NCI-H2227 treated with DMSO at 0.1 percent for 48 hours (cell line): ENCODE results near the gene CPLANE1.
"Not testable (repeated sequence)": the region's sequence is repeated elsewhere in the genome, so short reads cannot be mapped to it uniquely, and the experiment has no call there.

Source experiments
- DNase-seq: peaks from one replicate; lab custom pipeline; 2025; lab: John Stamatoyannopoulos, UW

Gene CPLANE1

GRCh38 chr5:37248970-37249814 lies at the start of gene CPLANE1:
TSS of gene CPLANE1 (minus strand) at chr5:37249376. CDS start at chr5:37247698, 1,678 bp downstream.
- DNase-seq: peak; percentile 92

DNA sequence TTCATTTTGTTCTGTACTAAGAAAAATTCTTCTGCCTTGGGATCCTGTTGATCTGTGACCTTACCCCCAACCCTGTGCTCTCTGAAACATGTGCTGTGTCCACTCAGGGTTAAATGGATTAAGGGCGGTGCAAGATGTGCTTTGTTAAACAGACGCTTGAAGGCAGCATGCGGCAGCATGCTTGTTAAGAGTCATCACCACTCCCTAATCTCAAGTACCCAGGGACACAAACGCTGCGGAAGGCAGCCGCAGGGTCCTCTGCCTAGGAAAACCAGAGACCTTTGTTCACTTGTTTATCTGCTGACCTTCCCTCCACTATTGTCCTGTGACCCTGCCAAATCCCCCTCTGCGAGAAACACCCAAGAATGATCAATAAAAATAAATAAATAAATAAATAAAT lies 47.1 kb upstream of the CPLANE1 start:
- not testable (repeated sequence) for DNase-seq

- DNase-seq: no peak
Measured at GRCh38 chr5:37283214-37283820, 34.1 kb upstream of the CPLANE1 start.

DNA sequence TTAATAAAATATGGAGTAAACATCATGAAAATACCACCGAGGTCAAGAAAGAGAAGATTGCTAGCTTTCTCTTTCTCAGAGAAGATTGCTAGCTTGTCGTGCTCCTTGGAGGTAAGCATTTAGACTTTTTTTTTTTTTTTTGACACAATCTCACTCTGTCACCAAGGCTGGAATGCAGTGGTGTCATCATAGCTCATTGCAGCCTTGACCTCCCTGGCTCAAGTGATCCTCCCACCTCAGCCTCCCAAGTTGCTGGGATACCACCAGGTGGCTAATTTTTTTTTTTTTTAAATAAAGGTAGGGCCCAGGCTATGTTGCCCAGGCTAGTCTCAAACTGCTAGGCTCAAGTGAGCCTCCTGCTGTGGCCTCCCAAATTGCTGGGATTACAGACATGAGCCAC lies 26.3 kb upstream of the CPLANE1 start:
- no peak for DNase-seq

DNA sequence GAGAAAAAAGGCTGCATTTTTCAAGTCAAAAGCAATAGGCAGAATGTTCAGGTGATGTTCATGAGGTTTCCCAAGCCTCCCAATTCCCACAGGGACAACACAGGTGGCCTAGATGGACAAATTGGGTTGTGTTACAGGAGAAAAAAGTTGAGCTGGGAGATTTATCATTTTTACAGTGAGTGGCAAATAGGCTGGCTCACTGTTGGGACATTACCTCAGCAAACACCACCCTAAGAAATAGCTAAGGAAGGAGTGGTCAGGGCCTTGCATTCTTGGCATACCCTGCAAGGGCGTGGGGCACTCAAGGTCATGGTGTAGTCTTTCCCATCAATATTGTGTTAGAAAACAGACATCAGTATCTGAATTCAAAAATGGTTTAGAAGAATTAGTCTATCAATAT lies 23.3 kb upstream of the CPLANE1 start:
- DNase-seq: no peak

DNA sequence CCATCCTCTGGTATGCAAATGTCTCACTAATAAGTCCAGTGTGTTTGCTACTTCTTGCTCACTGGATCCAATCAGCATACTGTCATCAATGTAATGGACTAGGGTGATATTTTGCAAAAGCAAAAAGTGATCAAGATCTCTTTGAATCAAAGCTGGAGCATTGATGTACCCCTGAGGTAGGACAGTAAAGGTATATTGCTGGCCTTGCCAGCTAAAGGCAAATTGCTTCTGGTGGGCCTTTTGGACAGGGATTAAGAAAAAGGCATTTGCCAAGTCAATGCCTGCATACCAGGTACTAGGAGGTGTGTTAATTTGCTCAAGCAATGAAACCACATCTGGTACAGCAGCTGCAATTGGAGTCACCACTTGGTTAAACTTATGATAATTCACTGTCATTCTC lies 18.9 kb upstream of the CPLANE1 start:
- not testable (repeated sequence) for DNase-seq

GRCh38 chr5:37255774-37256358 lies 6.7 kb upstream of the CPLANE1 start:
- DNase-seq: no peak

DNA sequence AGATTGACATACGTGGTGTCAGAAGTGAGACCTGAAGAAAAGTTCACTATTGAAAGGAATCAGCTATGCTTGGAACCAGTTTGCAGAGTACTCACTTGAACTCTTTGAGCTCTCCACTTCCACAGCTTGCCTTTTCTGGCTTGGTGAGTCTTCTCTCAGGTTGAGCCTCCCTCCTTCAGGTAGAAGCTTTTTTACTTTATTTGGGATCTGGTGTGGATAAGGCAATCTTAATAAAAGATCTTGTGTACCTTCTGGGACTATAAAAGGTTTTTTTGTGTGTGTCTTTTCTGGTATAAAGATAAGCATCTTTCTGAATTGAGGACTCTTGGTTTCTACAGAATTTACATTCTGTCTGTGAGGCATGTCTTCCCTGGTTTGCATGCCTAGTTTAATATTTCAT lies 5.4 kb upstream of the CPLANE1 start:
- no peak for DNase-seq

DNA sequence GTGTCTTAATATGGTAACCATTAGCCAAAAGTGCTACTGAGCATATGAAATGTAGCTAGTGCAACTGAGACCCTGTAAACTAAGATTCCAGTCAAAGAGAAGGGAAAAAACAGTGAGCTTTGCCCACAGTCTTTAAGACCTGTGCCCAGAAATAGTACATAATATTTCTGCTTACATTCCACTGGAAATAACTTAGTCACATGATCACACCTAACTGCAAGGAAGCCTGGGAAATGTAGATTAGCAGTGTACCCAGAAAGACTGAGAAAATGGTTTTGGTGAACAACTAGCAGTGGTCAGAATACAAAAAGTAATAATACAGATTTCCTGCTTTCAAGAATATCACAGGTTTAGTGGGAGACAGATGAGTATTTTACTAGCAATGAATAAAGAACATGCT lies 2.5 kb upstream of the CPLANE1 start:
- no peak for DNase-seq

DNA sequence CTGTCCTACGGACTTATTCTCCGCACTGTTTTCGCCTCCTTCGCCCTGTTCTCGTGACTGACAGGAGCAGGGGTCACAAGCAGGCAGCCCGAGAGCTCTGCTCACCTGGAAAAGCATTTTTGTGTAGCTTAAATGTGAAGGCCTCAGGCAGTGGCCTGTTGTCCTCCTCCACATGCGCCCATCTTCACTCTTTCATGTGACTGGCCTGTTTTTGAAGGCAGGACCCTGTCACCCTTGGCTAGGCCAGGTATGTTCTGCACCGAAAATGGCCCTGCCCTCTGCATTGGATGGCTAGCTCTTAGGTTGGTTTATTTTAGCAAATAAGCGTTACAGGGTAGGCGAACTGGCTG lies 614 bp upstream of the CPLANE1 start:
- no peak for DNase-seq

DNA sequence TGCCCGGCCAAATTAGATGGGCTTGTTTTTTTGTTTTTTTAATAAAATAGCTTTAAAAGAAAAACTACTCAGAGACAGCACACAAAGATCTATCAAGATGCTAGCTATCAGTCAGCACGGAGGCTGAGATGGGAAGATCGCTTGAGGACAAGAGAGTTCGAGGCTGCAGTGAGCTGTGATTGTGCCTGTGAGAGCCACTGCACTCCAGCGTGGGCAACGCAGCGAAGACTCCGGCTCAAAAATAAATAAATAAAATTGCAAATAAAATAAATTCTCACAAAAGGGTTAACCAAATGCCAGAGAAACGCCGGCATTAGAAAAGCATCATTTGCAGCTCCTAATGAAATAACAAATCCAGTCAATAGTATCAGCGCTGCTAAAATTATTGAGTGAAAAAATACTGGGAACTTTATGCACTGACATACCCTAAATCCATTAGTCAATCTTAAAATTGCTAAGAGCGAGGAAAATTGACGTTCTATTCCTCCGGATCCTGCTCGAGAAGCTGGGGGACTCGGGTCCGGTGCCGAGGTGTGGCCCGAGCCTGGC lies 681 bp downstream of the CPLANE1 start:
- peak; percentile 60 for DNase-seq

DNA sequence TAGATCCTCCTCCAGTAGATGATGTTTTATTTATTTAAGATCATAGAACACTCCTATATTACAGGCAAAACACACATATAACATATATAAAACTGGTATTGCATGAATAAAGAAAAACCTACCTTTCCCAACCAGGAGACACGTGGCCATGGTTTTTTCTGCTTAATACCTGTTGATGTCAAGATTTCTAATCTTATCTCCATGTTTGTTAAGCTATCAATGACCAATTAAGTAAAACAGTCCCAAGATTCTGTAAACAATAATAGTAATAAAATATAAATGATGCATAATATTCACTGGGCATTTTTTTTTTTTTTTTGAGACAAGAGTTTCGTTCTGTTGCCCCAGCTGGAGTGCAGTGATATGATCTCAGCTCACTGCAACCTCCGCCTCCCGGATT lies 1.7 kb downstream of the CPLANE1 start:
- DNase-seq: no peak

GRCh38 chr5:37247036-37247435 lies 2.1 kb downstream of the CPLANE1 start:
- DNase-seq: no peak

GRCh38 chr5:37234288-37234687 lies 14.9 kb downstream of the CPLANE1 start:
- DNase-seq: no peak

- DNase-seq: no peak
Measured at GRCh38 chr5:37226377-37226776, 22.8 kb downstream of the CPLANE1 start.

DNA sequence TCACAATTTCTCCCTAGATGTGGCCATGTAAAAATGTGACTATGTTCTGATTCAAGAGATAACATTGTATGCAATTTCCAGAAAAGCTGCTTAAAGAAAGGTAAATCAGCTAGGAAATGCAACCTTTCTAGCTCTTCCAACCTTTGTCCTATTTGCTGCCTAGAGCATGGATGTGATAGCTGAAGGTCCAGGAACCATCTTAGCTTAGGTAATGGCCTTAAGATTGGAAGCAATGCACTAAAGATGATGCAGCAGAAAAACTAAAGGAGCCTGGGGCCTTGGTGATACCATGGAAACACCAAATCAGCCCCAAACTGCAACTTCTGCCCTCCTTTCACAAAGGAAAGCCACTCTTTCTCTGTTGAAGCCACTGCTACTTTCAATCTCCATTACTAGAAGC lies 27.0 kb downstream of the CPLANE1 start:
- DNase-seq: no peak

- DNase-seq: not testable (repeated sequence)
Measured at GRCh38 chr5:37220426-37220825, 28.8 kb downstream of the CPLANE1 start.

- DNase-seq: not testable (repeated sequence)
Measured at GRCh38 chr5:37219384-37219783, 29.8 kb downstream of the CPLANE1 start.

DNA sequence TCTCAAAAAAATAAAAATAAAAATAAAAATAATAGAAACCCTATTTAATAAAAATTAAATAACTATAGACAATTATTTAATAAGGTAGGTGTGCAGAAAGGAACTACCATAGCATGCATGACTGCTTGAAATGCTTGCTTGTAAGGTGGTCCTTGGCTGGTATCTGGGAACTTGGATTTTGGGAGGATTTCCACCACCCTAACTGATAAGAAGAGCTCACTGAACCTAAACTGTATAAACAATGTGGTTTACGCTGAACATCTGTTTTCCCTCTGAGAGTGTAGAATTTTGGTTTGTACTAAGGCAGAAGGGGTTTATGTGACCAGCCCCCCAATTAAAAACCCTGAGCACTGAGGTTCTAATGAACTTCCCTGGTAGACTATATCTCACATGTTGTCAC lies 31.2 kb downstream of the CPLANE1 start:
- no peak for DNase-seq

GRCh38 chr5:37214550-37214949 lies 34.6 kb downstream of the CPLANE1 start:
- no peak for DNase-seq

GRCh38 chr5:37212096-37212495 lies 37.1 kb downstream of the CPLANE1 start:
- no peak for DNase-seq

DNA sequence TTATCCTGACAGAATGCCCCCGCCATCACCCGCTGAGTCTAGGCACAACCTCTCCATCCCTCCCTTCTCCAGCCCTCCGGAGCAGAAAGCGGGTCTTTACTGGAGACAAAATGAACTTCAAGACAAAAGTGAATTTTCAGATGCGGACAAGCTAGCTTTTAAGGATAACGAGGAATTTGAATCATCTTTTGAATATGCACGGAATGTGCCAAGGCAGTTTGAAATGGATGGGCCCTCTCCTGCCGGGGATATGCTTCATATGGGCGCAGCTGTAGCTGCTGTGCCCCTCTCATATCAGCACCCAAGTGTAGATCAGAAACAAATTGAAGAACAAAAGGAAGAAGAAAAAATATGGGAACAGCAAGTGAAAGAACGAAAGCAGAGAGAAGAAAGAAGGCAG lies 37.5 kb downstream of the CPLANE1 start:
- DNase-seq: no peak
